Effector CD4-positive, alpha-beta T cell (primary cell): ENCODE results near the gene PLIN1.

Experiments used
- DNase-seq: peaks from one replicate; pipeline ENCODE4 v3.0.0-alpha.2; 2020

Gene PLIN1

DNA sequence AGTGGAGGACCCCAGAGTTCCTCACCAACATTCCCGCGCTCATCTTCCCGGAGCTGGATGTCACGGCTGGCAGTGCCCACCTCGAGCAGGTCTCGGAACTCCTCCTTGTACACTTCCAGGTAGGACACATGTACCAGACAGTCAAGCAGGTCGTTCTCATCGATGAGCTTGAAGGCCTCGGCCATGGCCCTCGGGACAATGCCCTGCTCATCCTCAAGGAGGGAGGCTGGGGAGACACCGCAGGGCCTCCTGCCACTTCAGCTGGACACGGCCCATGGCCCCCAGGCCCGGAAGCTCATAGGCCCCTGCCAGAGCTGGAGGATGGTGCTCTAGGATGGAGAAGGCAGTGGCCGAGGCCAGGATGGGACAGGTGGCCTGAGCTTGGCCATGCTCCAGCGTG, 29.5 kb downstream of the PLIN1 start:
- no peak for DNase-seq

DNA sequence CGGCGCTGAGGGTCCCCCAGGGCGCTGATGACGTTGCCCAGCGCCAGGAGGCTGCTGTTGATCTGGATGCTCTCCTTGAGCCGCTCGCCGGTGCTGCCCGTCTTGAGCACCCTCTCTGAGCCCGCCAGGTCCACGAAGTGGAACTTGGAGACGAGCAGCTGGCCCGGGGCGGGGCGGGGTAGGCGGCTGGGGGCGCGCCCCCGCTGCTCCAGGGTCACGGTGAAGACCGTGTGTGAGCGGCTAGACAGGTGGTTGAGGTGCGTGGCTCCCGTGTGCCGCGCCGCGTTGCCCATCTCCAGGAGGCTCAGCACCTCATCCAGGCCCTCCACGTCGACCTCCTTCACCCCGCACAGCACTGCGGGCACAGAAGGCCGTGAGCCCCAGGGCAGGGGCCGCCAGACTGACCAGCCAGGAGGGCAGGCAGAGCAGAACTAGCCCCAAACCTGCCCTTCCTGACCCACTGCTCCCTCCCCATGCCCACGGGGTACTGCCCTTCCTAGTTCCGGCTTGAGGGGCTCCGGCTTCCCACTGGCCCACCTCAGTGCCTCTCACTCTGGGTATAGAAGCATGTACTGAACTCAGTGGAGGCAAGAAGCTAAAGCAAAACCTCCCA, 30.0 kb downstream of the PLIN1 start:
- DNase-seq: no peak

DNA sequence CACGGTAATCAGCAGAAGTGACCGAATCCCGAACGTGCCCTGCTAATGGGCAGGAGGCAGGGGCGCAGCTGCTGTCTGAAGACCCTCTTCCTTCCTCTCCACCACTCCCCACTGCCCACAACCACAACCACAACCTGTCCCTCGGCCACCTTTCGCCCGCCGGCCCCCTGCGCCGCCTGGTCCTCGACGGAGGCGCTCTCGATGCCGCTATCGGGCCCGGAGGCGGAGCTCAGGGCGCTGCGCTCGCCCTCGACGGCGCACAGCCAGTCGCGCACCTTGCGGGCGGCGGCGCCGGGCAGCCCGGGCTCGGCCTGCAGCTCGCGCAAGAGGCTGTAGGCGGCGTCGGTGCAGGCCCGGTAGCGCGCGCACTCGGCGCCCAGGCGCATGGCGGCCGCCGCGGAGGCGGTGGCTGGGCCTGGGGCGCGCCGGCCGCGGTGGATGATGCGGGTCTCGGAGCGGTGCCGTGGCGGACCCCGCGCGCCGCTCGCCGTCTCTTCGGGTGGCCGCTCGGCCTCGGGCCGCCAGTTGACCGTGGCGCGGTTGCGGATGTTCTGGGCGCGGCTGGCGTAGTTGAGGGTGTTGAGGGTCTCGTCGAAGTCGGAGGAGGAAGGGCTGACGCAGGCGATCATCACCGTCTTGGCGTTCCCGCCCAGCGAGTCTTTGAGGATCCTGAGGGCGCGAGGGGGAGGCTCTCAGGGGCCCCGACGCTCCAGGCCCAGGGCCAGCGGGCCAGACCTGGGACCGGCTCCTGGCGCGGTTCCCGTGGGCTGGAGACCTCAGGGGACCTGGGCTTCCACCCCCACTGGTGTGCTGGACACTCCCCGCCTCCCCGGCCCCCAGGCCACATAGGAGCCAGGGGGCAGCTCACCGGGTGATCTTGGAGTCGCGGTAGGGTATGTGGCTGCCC, 30.8 kb downstream of the PLIN1 start:
- no peak for DNase-seq

DNA sequence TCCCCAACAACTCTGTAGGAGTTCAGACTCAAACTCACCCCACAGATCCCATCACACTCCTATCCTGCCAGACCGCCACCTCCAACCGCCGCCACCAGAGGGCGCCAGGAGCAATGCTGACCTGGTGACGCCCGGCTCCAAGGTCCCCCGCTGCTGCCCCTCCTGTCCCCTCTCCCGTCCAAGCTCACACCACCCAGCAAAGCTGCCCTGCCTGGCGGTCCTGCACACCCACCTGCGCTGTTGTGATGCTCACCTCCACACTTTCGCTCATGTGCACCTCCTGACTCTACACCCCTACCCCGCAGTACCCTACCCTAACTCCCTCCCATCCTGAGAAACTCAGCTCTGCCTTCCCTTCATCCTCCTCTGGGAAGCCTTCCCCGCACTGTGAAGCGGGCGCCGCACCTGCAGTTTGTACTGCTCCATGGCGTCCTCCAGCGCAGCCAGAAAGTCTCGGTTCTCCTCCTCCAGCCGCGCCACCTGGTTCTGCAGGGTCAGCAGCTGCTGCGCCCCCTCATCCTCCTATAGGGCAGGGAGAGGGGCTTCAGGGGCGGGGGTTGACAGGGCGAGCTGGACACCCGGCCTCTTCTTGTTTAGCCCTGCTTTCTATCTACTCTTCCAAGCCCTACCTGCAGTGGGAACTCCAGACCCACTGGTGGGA, 31.8 kb downstream of the PLIN1 start:
- DNase-seq: peak; percentile 39

DNA sequence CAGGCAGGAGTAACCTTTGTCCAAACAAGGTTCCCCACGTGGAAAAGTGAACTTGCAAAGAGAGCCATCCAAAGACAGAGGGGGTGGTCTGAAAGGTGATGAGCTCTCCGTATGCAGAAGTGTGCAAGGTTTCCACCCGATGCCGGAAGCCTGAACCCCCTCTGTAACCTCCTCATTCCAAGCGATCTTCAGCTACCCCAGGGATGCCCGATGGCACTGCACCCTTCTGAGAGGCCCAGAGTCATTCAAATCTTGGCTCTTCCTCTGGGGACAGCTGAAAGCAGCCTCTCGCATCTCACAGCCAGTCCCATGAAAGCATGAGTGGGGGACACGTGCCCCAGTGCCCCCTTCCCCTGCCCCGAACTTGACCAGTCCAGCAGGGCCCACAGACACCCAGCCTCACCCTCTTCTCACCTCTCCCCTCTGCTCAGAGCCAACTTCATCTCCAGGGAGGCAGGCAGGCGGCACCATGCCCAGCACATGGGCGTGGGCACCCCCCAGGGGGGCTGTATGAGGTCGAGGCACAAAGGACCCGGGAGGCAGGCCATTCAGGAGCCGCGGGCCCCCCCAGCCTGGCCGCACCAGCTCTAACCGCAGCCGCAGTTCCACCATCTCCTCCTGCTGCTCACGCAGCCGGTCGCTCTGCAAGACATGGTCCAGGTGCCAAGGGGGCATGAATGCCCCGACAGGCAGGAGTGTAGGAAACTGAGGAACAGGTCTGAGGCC, 32.6 kb downstream of the PLIN1 start:
- DNase-seq: no peak

DNA sequence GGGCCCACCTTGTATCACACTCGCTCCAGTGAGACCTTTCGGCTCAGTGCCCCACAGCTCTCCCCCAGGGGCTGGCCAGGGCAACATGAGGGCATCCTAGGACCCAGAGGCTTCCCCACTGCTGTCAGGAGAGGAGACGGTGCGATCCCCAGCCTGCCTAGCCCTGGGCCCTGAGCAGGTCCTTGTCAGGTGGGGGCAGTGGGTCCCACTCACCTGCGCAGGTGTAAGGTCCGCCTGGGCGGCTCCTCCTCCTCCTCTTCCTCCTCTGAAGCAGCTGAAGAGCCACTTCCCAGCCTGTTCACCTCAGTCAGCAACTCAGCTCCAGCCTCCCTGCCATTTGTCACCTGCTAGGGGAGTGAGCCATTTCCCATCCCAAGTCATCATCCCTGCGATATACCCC, 33.5 kb downstream of the PLIN1 start:
- DNase-seq: no peak

DNA sequence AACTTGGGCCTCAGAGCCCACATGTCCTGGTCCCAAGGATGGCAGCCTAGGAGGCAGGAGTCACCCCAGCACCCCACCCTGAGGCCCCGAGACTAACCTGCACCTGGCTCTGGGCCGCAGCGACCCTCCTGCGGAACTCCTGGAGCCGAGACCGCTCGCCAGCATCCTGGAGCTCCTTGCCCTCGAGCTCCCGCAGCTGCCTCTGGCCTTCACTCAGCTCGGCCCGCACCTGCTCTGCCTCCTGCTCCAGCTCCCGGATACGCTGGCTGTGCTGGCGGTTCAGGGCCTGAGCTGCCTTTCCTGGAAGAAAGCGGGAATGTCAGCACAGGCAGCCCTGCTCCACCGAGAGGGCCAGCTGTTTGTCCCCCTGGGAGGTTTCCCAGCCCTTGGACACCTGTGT, 37.1 kb downstream of the PLIN1 start:
- DNase-seq: no peak

DNA sequence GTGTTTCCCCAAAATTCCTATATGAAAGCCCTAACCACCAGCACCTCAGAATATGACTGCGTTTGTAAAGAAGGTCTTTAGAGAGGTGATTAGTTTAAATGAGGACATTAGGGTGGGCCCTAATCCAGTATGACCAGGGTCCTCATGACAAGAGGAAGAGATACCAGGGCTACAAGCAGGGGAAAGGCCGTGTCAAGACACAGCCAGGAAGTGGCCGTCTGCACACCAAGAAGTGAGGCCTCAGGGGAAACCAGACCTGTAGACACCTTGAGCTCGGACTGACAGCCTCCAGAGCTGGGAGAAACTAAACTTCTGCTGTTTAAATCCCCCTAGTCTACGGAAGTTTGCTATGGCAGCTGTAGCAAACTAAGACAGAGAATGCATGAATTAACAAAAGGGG, 38.1 kb downstream of the PLIN1 start:
- no peak for DNase-seq

DNA sequence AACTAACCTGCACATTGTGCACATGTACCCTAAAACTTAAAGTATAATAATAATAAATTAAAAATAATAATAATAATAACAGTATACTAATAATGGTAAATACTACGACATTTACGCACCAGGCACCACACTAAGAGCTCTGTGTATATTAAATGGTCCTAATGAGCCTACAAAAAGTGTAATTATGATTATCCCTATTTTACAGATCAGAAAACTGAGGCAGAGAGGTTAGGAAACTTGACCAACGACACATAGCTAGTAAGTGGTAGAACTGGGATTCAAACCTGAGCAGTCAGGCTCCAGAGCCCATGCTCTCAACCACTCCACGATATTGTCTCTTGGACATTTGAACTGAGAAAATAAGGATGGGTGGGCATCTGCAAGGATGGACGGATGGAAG, 38.9 kb downstream of the PLIN1 start:
- no peak for DNase-seq

DNA sequence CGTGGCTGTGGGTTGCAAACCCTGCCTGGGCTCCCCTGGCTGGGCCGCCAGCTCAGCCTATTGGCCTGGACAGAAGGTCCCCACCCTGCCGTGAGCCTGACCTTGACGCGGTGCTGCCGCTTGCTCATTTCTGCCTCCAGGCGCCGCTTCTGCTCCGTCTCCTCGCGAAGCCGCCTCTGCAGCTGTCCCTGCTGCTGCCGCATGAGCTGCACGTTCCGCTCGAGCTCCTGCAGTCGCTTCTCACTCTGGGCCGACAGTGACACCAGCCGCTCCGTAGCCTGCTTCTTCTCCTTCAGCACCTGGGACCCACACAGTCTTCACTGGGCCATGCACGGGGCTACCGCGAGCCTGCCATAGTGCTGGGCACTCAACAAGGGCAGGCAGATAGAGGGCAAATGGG, 45.6 kb downstream of the PLIN1 start:
- no peak for DNase-seq

DNA sequence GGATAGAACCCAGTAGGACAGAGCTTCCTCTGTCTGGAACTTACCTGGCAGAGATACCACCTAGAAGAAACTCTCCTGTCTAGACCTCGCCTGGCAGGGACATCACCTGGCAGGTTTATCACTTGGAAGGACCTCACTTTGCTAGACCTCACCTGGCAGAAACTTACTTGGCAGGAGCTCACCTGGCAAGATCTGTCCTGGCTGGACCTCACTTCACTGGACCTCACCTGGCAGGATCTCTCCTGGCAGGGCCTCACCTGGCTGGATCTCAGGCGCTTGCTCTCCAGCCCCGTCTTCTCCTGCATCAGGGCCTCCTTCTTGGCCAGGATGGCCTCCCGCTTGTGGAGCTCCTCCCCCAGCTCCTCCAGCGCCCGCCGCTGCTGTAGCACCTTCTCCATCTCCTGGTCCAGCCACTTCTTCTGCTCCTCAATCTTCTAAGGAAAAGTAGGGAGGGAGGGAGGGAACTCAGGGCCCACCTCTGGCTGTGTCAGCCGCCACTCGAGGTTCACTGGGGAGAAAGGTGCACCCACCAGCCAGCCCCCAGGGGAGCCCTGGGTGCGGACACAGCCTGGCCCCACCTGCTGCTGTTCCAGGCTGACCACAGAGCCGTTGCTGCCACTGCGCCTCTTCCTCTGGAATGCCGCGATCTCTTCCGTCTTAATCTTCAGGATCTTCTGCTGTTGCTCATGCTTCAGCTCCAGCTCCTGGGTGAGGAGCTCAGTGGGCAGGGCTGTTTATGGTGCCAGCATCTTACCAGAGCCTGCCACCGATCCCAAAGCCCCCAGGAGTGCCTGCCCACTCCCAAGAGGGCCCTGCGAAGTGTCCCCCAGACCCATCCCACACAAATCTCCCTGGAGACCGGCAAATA, 46.4 kb downstream of the PLIN1 start:
- DNase-seq: no peak

DNA sequence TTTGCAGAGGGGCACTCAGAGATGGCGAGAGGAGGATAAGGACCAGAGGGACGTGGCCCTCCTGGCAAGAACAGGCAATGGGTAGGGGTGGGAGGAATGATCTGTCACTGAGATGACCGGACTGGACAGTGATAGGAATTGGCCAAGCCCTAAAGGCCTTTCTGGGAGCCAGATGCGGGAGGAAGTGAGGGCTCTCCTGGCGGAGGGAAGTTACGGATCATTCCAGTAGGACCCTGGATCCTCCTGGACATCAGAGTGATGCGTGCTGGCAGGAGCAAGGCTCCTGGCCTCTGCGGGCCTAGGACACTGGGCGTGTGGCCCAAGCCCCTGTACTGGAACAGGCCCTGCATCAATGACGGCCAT, 47.3 kb downstream of the PLIN1 start:
- no peak for DNase-seq

DNA sequence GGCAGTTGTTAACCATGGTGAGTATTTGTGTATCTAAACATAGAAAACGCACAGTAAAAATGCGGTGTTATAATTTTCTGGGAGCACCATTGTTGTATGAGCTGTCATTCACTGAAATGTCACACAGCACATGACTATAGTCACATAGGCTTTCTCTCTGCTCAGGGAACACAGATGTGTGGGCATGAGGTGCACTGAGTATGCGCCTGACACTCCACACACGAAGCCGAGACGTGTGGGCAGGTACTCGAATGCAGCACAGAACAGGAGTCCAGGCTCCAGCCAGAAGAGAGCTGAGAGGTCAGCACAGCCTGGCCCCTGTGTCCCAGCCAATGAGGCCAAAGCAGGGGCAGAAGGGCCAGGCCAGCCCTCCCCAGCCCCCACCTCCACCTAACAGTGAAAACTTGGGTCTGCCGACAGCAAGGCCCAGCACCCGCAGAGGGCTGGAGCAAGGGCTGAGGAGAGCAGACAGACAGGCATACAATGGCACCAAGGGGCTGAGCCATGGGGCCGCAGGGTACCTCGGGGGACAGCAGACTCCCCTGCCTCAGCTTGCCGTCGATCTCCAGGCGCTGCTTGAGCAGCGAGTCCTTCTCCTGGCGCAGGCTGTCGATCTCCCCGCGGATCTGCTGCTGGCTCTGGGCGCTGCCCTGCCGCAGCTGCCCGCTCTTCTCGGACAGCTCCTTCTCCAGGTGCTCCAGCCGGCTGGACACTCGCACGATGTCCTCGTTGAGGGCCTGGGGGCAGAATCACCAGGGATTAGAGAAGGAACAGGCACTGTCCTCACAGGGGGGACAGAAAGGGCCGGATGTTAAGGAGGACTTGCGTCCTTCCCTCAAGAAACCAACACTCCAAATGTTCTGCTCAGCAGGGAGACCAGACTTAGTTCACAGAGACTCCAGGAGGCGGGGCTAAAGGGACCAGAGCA, 47.9 kb downstream of the PLIN1 start:
- DNase-seq: no peak

DNA sequence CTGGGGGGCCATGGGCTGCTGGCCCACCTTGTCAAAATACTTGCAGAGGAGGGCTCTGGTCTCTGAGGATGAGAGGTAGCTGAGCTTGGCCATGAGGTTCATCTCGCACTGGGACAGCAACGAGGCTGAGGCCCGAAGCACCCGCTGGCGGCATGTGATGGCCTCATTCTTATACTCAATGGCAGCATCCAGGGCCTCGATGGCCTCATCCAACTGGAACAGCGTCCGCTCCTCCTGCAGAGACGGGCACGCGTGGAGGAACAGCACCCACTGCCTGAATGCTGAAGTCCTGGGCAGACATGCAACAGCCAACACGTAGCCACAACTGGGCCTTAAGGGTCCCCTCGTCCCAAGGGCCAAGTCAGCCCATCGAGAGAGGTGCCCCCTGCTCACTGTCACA, 48.9 kb downstream of the PLIN1 start:
- DNase-seq: no peak

DNA sequence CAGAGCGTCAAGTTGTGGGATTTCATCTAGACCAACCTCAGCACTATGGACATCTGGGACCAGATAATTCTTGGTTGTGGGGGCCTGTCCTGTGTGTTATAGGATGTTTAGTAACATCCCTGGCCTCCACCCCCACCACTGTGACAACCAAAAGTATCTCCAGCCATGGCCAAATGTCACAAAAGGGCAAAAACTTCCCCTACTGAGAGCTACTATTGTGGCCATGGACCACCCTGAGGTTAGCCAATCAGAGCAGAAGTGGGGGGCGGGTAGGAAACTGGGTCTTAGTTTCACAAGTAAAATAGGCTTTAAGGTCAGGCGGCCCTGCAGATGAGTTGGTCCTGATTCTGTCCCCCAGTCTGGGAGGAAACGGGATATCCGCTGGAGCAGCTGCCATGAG, 49.3 kb downstream of the PLIN1 start:
- no peak for DNase-seq

DNA sequence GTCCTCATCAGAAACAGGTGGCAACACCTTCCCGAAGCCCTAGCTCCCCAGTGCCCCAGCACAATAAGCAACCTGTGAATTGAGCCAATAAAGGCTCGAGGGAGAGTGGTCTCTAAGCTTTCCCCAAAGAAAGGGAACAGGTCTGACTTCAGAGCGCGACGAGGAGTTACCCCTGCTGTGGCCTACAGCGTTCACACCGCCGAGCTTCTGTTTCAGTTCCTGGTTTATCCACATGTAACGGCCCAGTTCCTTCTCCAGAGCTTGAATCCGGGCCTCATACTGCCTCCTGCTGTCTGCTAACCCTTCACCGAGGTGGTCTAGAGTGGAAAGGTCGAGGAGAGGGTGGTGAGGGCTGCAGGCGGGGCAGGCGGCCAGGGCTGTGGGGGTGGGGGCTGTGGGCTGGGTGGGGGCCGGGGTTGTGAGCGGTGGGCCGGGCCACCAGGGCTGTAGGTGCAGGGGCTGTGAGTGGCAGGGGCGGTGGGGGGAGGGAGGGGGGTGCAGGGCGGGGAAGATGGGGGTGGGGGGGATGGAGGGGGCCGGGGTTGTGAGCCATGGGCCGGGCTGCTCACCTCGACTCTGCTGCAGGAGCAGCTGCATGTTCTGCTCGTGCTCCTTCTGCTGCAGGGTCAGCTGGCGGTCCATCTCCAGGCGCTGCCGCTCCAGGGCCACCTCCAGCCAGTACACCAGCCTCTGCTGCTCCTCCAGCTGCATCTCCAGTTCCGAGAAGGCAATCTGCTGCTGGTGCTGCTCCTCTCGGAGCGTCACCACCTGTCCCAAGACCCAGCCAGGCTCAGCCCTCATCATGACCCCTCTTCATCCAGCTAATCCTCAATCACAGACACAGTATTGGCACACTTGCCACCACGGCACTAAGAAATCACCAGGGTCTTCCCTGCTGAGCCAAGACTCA, 50.1 kb downstream of the PLIN1 start:
- no peak for DNase-seq

DNA sequence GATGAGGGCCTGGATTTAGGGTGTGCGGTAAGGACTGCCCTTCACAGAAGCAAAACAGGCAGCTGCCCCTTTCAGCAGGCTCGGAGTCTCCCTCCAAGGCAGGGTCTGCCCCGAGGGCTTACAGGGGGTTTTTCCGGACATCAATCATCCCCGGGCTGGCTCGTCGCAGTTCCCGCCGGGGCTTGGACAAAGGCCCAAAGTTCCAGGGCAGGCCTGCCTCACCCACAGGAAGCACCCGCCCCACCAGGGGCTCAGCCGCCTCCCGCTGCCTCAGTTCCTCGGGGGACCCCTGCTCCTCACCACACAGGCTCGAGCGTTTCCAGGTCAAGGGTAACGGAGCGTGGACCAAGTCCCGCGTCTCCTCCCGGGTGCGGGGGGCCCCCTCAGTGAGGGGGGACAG, 50.9 kb downstream of the PLIN1 start:
- no peak for DNase-seq

DNA sequence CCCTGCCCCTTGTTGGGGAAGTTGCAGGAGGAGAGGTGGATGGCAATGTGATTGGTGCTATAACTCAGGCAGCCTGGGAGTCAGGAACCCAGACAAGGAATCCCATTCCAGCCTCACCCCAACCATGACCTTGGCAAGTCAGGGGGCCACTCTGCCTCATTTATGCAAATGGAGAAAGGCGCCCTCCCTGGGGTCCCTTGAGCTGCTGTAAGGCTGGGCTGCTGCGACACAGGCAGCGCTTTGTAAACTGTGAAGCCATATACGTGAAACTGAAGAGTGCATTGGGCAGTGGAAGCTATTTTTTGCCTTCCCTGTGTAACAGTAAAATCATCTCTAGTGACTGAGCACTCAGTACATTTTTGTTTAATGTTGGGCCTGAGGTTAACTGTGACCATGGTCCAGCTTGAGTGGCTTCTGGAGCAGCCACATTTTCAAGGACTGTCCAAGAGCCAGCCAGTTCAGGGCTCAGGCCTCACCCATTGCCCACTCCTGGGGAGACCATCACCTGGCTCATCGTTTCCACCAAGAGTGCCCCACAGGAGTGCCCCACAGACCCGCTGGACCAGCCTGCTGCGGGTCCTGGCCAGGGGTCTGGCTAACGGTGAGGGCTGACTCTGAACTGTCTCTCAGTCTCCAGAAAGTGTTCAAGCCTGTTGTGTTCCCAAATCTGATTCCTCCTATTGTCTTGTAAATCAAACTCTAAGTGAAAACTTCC, 51.8 kb downstream of the PLIN1 start:
- DNase-seq: no peak

DNA sequence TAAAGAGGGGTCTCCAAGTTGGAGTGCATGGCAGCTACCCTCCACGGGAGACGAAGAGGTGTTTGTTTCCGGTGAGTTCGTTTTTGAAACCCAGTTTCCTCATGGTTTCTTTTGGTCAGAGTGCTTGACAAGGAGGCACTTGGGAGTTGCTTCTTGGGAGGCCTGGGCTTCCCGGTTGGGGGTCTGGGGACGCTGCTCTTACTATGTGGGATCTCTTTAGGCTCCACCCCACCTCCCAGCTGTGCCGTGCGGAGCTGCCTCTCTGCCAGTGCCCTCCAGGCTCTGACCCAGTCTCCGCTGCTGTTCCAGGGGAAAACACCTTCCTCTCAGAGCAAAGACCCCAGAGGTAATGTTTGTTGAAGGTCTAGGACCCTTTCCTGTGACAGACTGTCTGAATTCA, 53.5 kb downstream of the PLIN1 start:
- no peak for DNase-seq
